HL-60 (cell line): ENCODE data around the gene PKNOX1.

Experiments
- CTCF ChIP-seq: IDR thresholded peaks from one replicate; pipeline ENCODE4 v1.5.1; 2011; ENCODE audit warnings: low read length, control low read depth, inconsistent platforms; ENCODE audit not compliant: insufficient read depth
- POLR2AphosphoS5 ChIP-seq: IDR thresholded peaks from 2 replicates; pipeline ENCODE4 v1.6.1; 2012; ENCODE audit warnings: low read depth

GRCh38 chr21:42975886-42976608 is 1.7 kb downstream of the PKNOX1 start:
- TF ChIP-seq CTCF (no peak), POLR2AphosphoS5 (no peak)
